Caco-2 (cell line): ENCODE data around the gene HMGB1. TPM values are rescaled to one million over a fixed set of nuclear protein-coding genes. Genes with fewer than 3 reads are reported as not detected.
"Not testable (repeated sequence)": the region's sequence is repeated elsewhere in the genome, so short reads cannot be mapped to it uniquely, and the experiment has no call there.

Source experiments
- BruUV-seq: library from RNA; stranded (reverse); fragments of 400-500 nt; replicated peaks from 2 replicates; lab custom pipeline; 2021; lab: Mats Ljungman, UMichigan
- CTCF ChIA-PET: fragments of 300-600 bp; sonication (Branson Sonifier 250); formaldehyde crosslinking; loops from one replicate; lab custom pipeline; 2022; ENCODE audit warnings: antibody characterized with exemption; lab: Charles Lee
- POLR2A ChIA-PET: fragments of 300-600 bp; sonication (Branson Sonifier 250); formaldehyde crosslinking; loops from one replicate; lab custom pipeline; 2022; ENCODE audit warnings: antibody characterized with exemption; lab: Charles Lee
- DNase-seq, 2 experiments: peaks; one replicate each; pipeline versions ENCODE4 v3.0.0 to v3.0.0-alpha.2; 2020 to 2022
- H3K27me3 ChIP-seq: replicated peaks from 2 replicates; pipeline ENCODE4 v1.6.0; 2011; ENCODE audit warnings: low read length; ENCODE audit not compliant: control insufficient read depth, insufficient read depth
- H3K36me3 ChIP-seq: 2 replicates; pipeline ENCODE4 v1.5.1; 2011; ENCODE audit warnings: low read length; ENCODE audit not compliant: control insufficient read depth, insufficient read depth
- H3K4me1 ChIP-seq: fragments of 250-450 bp; sonication (Bioruptor Pico); 2 replicates; pipeline ENCODE4 v1.5.1; 2020; ENCODE audit warnings: mild to moderate bottlenecking
- H3K4me3 ChIP-seq: 2 replicates; pipeline ENCODE4 v1.5.1; 2011; ENCODE audit warnings: low read depth, mild to moderate bottlenecking, control low read depth, low read length
- H3K9me3 ChIP-seq: fragments of 250-450 bp; sonication (Bioruptor Pico); 2 replicates; pipeline ENCODE4 v1.5.1; 2020; ENCODE audit warnings: mild to moderate bottlenecking, moderate library complexity
- H3K27ac Mint-ChIP-seq: one replicate; pipeline ENCODE4 v1.8.0; 2022; ENCODE audit warnings: mixed read lengths; ENCODE audit not compliant: unreplicated experiment
- H3K27me3 Mint-ChIP-seq: one replicate; pipeline ENCODE4 v1.8.0; 2022; ENCODE audit warnings: mixed read lengths; ENCODE audit not compliant: insufficient read depth, unreplicated experiment
- H3K36me3 Mint-ChIP-seq: one replicate; pipeline ENCODE4 v1.8.0; 2022; ENCODE audit warnings: mild to moderate bottlenecking, mixed read lengths; ENCODE audit not compliant: insufficient read depth, unreplicated experiment
- H3K4me1 Mint-ChIP-seq: one replicate; pipeline ENCODE4 v1.8.0; 2022; ENCODE audit warnings: low read depth, mixed read lengths; ENCODE audit not compliant: unreplicated experiment
- H3K4me3 Mint-ChIP-seq: one replicate; pipeline ENCODE4 v1.8.0; 2022; ENCODE audit warnings: mild to moderate bottlenecking, moderate library complexity, mixed read lengths; ENCODE audit not compliant: unreplicated experiment
- H3K9me3 Mint-ChIP-seq: one replicate; pipeline ENCODE4 v1.8.0; 2022; ENCODE audit warnings: mixed read lengths; ENCODE audit not compliant: unreplicated experiment
- intact Hi-C: fragments of 100-400 bp; cut with micrococcal nuclease; formaldehyde crosslinking; loops from one replicate; pipeline ENCODE4 v1.10.0; 2022; ENCODE audit not compliant: unreplicated experiment
- total RNA-seq: library from RNA; stranded (reverse); gene quantifications from 2 replicates; pipeline ENCODE4 v1.2.3, GENCODE V29; 2022
- TF ChIP-seq, protein P1 (sequence below), 2 experiments: fragments of 200-600 bp in 1 of 2; IDR thresholded peaks; 1 replicate in 1 of 2; 2 replicates in 1 of 2; pipeline versions ENCODE4 v1.5.1 to v1.8.0; 2011 to 2022; ENCODE audit warnings: antibody characterized with exemption in 1 of 2, control low read depth in 1 of 2, inconsistent platforms in 1 of 2, low read depth in 1 of 2, low read length in 1 of 2, mild to moderate bottlenecking in 1 of 2, moderate library complexity in 1 of 2; ENCODE audit not compliant: insufficient read depth in 1 of 2, severe bottlenecking in 1 of 2, unreplicated experiment in 1 of 2

The HMGB1 gene
- total RNA-seq, 1 experiment from 2014 or later, result 598 TPM

DNA sequence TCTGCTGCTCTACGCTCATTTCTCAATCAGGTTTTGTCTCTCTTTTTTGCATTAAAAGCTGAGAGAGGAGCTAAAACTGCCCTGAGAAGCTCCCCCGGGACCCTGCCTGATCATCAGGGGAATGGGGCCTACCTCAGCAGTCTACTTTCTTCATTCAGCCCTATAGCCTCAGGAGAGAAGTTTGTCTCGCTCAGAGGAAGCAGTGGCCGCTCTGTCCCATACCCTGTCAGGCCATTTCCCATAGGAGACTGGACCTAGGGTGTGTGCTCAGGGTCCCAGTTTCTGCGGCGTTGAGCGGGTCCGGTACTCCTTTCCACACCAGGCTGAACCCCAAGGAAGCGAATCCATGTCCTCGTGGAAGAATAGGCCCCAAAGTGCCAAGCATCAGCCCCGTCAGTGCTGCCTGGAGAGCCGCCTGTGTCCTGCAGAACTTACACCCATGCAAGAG, 21.8 kb downstream of the HMGB1 start:
- TF ChIP-seq, protein P1, sequence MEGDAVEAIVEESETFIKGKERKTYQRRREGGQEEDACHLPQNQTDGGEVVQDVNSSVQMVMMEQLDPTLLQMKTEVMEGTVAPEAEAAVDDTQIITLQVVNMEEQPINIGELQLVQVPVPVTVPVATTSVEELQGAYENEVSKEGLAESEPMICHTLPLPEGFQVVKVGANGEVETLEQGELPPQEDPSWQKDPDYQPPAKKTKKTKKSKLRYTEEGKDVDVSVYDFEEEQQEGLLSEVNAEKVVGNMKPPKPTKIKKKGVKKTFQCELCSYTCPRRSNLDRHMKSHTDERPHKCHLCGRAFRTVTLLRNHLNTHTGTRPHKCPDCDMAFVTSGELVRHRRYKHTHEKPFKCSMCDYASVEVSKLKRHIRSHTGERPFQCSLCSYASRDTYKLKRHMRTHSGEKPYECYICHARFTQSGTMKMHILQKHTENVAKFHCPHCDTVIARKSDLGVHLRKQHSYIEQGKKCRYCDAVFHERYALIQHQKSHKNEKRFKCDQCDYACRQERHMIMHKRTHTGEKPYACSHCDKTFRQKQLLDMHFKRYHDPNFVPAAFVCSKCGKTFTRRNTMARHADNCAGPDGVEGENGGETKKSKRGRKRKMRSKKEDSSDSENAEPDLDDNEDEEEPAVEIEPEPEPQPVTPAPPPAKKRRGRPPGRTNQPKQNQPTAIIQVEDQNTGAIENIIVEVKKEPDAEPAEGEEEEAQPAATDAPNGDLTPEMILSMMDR (IDR thresholded peaks at IDR 0.05; ENCODE audit: insufficient read depth in 1 of 2, low read depth in 1 of 2, low read length in 1 of 2, severe bottlenecking in 1 of 2, unreplicated experiment in 1 of 2), result no peak
- H3K4me1 ChIP-seq, result no peaks in the 10 kb centered on the region
- no peaks in the 10 kb centered on the region for H3K9me3 ChIP-seq
- no peak overlapping the region for H3K4me3 ChIP-seq
- no peaks in the 10 kb centered on the region for H3K36me3 ChIP-seq
- no peaks in the 10 kb centered on the region for H3K9me3 Mint-ChIP-seq
- no peak overlapping the region for H3K4me3 Mint-ChIP-seq
- BruUV-seq, result no TSS peak
- no peaks in the 10 kb centered on the region for H3K27me3 Mint-ChIP-seq
- no peaks in the 10 kb centered on the region for H3K36me3 Mint-ChIP-seq
- ChIA-PET POLR2A (no interaction called here), CTCF (no interaction called here)
- DNase-seq, result no peak
- intact Hi-C loops, result no loop called here
- H3K4me1 Mint-ChIP-seq, result no peaks in the 10 kb centered on the region
- H3K27ac Mint-ChIP-seq, result no peak overlapping the region
- H3K27me3 ChIP-seq, result no peaks in the 10 kb centered on the region

DNA sequence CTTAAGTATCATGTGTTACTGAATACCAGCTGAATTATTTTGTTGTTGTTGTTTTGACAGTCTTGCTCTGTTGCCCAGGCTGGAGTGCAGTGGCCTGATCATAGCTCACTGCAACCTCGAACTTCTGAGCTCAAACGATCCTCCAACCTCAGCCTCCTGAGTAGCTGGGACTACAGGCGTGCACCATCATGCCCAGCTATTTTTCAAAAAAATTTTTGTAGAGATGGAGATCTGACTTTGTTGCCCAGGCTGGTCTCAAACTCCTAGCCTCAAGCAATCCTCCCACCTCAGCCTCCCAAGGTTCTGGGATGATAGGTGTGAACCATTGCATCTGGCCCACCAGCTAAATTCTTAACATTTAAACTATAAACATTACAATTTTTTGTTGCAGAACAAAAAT, 22.2 kb downstream of the HMGB1 start:
- H3K9me3 Mint-ChIP-seq, BruUV-seq, H3K4me1 ChIP-seq, H3K36me3 Mint-ChIP-seq, CTCF ChIA-PET, DNase-seq, H3K27me3 ChIP-seq, H3K27me3 Mint-ChIP-seq, H3K4me3 Mint-ChIP-seq, POLR2A ChIA-PET, H3K4me1 Mint-ChIP-seq, H3K27ac Mint-ChIP-seq, H3K9me3 ChIP-seq, H3K36me3 ChIP-seq, intact Hi-C loops, H3K4me3 ChIP-seq: not testable (repeated sequence)

DNA sequence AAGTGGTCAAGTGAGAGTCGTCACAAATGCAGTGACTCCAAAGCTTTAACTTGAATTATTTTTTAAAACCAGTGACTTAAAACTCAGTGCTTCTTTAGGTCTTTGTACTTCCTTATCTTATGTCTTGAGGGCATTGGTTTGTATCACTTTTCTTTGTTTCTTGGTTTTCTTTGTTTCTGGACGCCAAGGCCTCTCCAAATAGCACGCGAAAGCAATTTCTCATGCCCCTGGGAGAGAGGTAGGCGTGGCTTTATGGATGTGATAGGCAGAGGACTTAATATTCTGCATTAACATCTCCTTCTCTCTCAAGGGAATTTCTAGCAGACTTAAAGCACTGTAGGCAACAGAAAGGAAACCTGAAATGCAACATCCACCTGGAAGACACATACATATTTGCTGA, 22.8 kb downstream of the HMGB1 start:
- CTCF ChIA-PET, result no interaction called here
- DNase-seq, result no peak
- no peaks in the 10 kb centered on the region for H3K27me3 Mint-ChIP-seq
- Histone ChIP-seq H3K4me3 (no peak overlapping the region), H3K4me1 (no peaks in the 10 kb centered on the region), H3K9me3 (no peaks in the 10 kb centered on the region), H3K27me3 (no peaks in the 10 kb centered on the region), H3K36me3 (no peaks in the 10 kb centered on the region)
- intact Hi-C loops, result no loop called here
- H3K4me3 Mint-ChIP-seq, result no peak overlapping the region
- POLR2A ChIA-PET, result no interaction called here
- TF ChIP-seq, protein P1 (IDR thresholded peaks at IDR 0.05; ENCODE audit: insufficient read depth in 1 of 2, low read depth in 1 of 2, low read length in 1 of 2, severe bottlenecking in 1 of 2, unreplicated experiment in 1 of 2), result no peak
- H3K4me1 Mint-ChIP-seq, result no peaks in the 10 kb centered on the region
- H3K27ac Mint-ChIP-seq, result no peak overlapping the region
- BruUV-seq, result no TSS peak
- H3K9me3 Mint-ChIP-seq, result no peaks in the 10 kb centered on the region
- H3K36me3 Mint-ChIP-seq, result no peaks in the 10 kb centered on the region
